GM18498 (cell line): ENCODE measurements around the gene HINFP.
"Not testable (repeated sequence)": the region's sequence is repeated elsewhere in the genome, so short reads cannot be mapped to it uniquely, and the experiment has no call there.

Source experiments
- ATAC-seq: cut with Tn5 transposase; IDR thresholded peaks from one replicate; pipeline ENCODE4 v1.9.1; 2021; ENCODE audit warnings: mild to moderate bottlenecking, moderate library complexity; ENCODE audit not compliant: unreplicated experiment

HINFP gene

DNA sequence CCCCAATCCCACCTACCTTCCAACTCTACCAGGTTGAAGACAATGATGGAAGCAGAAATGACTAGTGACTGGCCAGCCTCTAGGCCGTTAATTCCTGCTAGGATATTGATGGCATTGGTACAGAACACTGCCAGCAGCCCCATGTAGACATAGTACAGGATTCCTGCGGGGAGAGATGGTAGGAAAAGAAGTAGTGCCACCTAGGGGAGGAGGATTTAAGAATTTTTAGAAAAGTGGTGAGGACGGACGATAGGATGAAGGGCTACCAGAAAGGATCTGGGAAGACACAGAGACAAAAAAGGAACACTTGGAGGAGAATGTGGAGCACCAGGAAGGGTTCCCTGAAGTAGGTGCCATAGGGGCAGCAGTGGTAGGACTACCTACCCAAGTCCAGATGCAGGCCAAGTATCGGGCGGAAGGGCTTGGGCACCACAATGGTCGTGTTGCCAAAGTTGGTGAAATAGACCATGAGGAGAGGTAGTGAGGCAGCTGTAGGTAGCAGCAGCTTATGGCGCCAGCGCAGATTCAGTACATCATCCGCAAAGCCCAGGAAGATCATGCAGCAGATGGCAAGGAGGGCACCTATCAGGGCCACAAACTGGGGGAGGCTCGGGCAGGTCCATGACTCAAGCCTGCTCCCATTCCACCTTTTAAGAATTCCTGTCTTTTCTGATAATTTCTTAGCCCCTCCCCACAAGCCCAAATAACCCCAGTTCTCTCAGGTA is 21.0 kb upstream of the HINFP start:
- no peak for ATAC-seq

DNA sequence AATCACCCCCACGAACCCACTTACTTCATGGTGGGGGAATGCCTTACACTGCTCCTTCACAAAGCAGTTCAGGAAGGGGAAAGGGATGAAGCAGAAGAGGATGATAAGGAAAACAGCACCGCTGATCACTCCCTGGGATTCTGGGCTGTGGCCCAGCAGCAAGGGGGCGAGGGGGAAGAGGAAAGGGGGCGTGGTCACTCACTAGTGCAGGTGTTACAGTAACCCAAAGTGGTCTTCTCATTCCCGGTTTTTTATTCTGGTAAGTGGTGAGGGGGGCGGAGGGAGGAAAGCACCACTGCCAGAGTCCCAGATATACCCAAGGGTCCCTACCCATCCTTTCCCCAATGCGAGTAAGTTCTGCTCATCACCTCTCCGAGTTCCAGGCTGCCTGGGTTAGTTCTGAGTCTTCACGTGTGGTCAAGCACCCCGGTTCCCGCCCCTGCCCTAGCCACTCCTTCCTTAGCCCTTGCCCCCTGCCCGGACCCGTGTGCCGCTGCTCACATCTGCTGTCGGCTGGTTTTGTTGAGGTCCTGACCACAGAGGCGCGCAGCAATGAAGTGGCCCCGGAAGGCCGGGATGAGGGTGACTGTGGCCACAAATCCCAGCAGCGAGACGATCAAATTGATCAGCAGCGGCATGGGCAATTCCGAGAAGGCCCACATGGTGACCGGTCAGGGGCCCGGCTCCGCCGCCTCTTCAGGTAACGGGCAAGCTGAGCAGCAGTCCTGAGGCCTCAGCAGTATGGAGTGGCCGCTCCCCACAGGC is 20.2 kb upstream of the HINFP start:
- peak; percentile 35 for ATAC-seq

DNA sequence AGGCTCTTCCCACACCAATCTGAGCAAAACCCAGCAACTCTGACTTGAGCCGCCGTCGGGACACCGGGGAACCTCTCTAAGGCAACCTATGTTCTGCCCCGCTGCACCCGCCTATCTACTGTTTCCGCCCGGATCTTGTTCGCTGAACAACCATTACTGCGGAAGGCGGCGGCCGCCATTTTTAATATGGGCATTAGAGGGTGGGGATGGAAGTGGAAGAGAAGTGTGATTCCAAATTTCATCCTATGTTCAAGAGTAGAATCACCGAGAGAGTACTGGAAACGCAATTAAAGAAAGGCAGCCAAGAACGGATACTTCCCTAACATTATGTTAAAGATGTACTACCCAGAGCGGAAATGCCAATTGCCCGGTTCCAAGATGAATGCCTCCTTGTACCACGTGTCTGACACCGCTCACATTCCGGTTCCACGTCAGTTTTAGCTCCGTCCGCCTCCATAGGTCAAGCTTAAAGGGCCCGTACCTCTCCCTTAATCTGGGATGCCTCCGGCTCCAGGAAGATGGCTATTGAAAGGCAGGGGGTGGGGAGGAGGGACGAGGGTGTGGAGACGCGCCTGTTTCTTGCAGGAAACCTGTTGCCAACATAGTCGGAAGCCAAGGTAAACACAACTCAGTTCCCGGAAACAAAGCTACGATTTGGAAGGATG is 19.5 kb upstream of the HINFP start, which contains the start of gene DPAGT1:
Gene DPAGT1 (minus strand): TSS at position 95 of the 665 bp plus-strand sequence. CDS start 198 bp downstream, outside the sequence.
- peak; percentile 82 for ATAC-seq

DNA sequence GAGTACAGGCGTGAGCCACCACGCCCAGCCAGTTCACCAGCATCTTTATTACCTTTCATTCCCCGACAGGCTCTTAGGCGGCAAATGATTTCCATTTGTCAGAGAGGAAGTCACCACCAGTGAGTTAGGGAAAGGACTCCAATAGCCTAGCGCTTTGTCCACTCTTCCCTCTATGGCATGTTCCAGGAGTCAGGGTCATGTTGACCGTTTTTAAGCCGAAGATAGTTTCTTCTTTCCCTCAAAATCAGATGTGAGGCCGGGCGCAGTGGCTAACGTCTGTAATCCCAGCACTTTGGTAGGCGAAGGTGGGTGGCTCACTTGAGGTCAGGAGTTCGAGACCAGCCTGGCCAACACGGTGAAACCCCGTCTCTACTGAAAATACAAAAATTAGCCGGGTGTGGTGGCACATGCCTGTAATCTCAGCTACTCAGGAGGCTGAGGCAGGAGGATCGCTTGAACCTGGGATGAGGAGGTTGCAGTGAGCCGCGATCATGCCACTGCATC is 18.2 kb upstream of the HINFP start:
- ATAC-seq, result not testable (repeated sequence)

DNA sequence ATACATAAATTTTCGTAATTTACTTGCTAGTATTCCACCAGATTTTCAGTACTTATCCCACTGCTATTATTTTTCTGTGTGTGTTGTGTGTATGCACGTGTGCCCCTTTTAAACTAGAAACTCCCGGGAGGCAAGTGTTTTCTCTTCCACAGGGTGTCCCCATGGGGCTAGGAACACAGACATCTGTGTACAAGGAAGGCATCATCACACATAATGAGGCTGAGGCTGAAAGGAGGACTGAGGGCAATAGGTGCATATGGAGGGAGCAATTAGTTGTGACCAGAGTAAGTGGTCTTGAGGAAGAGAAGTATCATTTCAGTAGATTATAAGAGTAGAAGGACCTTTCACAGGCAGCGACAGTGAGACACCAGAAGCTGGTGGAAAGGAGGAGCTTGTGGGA is 17.6 kb upstream of the HINFP start:
- no peak for ATAC-seq

DNA sequence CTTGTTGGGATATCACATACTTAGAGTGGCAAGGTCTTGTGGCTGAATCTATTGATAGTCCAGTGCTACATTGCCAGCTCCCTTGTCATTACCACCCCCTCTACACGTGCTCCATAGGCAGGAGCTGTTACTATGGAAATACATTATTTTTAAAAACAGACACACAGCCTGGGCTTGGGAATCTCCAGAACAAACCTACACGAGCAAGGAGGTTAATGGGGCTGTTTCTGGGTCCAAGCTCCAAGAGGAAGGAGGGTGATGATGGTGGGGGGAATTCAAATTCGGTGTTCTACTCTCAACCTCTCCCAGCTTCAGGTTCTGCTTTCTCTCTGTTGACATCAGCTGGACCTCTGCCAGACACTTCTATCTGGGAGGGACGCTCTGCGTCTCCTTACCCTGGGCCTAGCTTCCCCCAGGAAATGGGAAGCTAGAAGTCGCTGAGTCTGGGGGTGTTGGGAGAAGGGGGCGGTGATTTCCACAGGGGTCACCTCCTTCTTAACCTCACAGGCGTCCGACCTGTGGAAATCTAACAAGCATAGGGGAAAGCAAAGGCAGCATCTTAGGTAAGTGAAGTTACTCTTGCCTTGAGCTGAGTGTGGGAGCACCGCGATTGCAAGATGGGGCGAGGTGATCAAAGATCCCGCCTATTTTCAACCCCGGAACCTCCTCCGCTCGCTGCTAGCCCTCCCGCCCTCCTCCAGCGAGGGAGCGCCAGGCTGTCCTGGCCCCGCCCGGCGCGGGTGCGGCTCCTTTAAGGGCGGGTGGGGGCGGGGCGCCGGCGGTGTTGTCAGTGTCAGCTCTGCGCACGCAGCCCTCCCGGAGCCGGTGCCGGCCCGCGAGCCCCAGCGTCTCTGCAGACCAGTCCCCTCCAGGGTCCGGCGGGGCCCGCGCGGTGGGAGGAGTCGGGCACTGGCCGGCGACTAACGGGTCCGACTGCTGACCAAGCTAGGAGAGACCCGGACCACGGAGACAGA is 14.5 kb upstream of the HINFP start, which contains the start of gene C2CD2L:
Gene C2CD2L (plus strand): TSS at position 781 of the 974 bp plus-strand sequence. CDS start 398 bp downstream, outside the sequence.
- ATAC-seq, result peak; percentile 75

DNA sequence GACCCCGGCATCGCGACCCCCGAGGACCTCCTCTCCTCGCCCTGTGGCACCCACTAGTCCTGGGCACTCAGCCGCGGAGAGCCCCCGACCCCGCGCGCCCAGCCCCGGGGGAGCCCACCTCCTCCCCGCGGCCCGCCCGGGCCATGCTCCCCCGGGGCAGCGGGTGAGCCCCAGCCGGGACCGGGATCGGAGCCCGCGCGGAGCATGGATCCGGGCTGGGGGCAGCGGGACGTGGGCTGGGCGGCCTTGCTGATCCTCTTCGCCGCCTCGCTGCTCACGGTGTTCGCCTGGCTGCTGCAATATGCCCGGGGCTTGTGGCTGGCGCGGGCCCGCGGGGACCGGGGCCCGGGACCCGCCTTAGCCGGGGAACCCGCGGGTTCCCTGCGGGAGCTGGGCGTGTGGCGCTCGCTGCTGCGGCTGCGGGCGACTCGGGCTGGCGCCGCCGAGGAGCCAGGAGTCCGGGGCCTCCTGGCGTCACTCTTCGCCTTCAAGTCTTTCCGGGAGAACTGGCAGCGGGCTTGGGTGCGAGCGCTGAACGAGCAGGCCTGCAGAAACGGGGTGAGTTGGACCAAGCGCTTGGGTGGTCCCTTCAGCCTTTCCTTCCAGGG is 13.7 kb upstream of the HINFP start:
- ATAC-seq, result peak; percentile 37

DNA sequence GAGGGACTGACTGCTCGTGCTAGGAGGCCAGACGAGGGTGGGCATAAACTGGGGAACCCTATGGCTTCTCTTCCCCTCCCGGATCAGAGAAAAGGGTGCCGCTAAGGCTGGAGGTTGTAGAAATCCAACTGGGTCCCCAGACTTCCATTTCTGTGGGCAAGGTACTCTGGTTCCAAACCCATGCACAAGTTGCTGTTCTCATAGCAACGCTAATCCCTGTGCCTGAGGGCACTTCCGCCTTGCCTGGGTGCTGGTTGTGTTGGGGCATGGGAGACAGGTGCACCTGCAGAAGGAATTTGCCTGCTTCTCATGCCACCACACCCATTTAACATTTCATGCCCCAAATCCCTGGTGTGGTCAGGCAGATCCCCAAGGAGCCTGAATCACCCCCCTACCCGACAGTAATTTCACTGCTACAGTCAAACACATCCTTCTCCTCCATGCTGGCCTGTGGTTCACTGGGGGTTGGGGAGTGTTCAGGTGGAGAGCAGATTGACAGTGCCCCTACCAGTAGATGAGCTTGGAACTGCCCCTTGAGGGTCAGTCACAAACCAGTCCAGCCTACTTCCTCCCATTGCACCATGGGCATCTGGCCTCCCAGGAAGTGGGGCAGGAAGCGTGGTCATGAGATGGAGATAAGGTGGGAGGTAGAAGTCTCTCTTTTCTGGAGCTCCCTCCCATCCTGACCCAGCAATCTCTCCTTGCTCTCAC is 13.1 kb upstream of the HINFP start:
- no peak for ATAC-seq

DNA sequence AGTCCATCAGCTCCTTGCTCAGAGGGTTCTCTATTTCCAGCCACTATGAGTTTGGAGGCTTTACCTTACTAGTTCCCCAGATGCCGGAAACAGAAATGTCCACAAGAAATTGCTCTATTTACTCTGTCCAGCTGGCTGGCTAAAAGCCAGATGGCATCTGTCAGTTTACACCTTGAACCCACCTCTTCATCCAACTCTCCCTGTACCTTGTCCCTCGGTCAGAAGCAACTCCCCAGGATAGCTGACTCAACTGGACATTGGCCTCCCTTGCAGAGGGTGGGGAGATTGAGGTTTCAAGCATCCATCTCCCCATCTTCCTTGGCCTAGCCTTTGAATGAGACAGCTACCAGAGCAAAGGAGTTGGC is 12.5 kb upstream of the HINFP start:
- ATAC-seq, result no peak

DNA sequence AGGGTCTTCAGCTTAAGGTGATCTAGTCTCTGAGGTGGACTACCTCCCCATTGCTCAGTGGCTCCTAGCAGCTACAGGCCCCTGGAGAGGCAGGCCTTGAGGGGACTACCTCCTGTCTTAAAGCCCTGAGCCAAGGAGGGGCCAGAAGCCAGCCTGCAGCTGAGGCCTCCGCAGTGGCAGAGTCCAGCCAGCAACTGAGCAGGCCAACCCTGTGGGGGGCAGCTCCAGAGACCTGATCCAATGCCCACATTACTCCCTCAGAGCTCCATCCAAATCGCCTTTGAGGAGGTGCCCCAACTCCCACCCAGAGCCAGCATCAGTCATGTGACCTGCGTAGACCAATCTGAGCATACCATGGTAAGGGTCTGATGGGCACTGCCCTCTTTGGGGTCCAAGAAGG is 11.5 kb upstream of the HINFP start:
- ATAC-seq, result no peak

DNA sequence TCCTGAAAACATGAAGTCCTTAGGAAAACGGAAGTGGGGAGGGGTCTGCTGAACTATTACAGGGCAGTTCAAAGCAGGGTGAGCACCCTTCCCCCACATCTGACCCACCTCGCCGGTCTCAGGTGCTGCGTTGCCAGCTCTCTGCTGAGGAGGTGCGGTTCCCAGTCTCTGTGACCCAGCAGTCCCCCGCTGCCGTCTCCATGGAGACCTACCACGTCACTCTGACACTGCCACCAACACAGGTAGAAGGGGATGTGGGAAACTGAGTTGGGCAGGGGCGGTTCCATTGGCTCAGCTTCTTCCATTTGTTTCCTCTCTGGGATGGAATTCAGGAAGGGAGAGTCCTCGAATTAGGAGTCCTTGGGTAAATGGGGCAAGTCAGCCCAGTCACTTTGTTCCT is 10.9 kb upstream of the HINFP start:
- no peak for ATAC-seq

DNA sequence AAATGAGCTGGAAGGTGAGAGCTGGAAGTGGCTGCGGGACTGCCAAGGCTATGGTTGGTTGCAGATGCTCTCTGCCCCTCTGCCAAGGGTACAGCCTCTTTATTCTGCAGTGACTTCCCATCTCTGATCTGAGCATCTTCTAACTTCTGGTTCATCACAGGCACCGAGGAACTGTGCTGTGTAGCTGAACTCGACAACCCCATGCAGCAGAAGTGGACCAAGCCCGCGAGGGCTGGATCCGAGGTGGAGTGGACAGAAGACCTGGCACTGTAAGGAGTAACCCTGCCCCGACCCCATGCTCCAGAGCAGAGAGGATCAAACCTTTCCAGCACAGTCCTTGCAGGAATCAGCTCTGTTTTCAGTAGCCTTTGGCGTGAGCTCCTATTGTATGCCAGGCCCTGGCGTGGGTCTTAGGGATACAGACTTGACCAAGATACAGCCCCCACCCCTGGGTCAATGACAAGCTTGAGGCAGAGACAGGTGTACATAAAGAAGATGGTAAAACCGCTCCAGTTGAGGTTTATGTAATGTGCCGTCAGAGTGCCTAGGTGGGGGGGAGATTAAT is 9.9 kb upstream of the HINFP start:
- no peak for ATAC-seq

DNA sequence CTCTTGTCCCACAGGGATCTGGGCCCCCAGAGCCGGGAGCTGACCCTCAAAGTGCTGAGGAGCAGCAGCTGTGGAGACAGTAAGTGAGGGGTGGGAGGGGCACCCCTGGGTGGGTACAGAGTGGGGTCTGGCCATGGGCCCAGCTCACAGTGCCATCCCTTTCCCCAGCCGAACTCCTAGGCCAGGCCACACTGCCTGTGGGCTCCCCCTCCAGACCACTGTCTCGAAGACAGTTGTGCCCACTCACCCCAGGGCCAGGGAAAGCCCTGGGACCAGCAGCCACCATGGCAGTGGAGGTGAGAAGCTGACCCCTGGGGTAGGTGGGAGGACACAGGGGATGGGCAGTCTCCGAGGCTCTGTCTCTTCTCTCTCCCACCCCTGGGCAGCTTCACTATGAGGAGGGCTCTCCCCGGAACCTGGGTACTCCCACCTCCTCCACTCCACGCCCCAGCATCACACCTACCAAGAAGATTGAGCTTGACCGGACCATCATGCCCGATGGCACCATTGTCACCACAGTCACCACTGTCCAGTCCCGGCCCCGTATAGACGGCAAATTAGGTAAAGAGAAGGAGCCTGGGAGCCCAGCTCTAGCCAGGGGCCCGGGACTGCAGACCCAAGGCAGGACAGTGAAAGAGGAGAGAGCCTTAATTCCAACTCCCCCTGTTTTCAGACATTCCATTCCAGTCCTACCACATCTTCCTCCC is 8.9 kb upstream of the HINFP start:
- ATAC-seq, result no peak

DNA sequence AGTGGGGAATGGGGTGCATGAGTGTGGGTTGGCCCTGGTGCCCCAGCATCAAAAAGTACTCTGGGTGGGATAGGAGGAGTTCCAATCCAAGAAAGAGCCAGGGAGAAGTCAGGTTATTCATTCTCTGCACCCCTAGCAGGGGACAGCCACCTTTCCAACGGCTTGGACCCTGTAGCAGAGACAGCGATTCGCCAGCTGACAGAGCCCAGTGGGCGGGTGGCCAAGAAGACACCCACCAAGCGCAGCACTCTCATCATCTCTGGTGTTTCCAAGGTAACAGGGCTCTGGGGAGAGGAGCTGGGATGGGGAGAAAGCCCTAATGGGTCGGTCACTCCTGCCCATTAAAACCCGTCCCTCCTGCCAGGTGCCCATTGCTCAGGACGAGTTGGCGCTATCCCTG is 7.7 kb upstream of the HINFP start:
- no peak for ATAC-seq

DNA sequence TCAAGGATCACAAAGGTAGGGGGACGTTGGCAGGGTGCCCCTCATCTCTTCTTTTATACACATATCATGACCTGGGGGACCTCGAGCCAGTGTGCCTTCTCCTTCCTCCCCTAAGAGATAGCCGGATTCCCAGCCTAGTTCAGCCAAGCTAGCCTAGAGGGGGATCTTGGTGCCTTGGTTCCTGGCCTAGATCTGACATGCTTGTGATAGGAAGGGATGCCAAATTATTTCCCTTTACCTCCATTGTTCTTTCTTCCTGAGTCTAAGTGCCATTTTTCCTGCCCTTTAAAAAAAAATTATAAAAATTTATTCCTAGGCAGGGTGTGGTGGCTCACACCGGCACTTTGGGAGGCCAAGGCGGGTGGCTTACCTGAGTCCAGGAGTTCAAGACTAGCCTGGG is 7.0 kb upstream of the HINFP start:
- no peak for ATAC-seq

DNA sequence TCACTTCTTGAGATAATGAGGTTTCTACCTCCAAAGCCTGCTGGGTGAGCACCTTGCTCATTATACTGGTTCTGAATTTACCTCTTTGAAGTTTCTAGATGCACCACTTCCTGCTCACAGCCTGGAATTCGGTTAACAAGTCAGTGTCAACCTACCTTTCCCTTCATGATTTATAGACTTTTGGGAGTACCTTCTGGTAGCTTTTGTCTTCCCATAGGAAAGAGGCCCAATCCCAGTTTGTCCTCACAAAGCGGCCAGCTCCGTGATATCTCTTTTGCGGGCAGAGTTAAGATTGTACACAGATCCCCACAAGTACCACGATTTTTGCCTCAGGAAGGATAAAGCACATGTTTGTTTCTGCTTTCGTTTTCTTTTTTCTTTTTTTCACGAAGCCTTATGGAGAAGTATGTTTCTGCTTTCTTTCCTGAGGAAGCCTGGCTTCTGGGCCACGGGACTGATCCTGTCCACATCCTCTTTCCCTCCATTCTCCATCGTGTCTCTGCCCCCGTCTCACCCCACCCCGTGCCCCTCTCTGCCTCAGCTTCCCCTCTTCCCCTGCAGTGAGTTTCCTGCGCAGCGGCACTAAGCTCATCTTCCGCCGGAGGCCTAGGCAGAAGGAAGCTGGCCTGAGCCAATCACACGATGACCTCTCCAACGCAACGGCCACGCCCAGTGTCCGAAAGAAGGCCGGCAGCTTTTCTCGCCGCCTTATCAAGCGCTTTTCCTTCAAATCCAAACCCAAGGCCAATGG is 5.7 kb upstream of the HINFP start:
- no peak for ATAC-seq

DNA sequence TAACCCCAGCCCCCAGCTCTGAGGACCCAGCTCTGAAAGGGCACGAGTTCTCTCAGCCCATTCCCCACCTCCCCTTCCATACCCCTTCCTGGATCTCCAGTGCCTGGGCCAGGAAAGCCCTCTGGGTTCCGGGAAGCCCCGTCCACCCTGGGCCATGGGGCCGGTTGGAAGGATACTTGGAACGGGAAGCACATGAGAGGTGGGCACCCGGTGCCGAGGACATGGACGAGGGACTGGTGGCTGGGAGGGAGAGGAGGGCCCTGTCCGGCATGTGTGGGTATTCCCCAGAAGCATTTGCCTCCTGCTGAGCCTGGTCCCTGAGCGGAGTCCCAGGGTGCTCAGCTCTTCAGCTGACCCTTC is 5.2 kb upstream of the HINFP start:
- no peak for ATAC-seq

DNA sequence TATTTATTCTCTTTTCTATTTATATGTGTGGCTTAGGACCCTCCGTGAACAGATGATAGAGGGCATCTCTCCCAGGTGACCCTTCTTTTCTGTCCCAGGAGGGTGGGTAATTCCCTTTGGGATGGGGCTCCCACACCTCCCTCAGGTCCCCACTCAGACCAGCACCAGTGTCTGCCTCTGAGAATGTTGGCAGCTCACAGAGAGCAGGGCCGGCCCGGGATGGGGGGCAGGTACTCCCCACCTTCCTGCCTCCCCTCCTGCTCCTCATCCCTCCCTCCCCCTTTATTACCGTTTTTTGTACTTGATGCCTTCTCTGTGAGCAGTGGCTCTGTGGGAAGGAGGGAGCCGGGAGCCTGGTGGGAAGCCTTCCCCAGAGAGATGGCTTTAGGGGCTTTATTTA is 4.8 kb upstream of the HINFP start:
- no peak for ATAC-seq
